SHP77 treated with DMSO at 0.1 percent for 48 hours (cell line): ENCODE measurements around the gene SCN5A.

Experiments used
- DNase-seq: peaks from one replicate; lab custom pipeline; 2025; lab: John Stamatoyannopoulos, UW

The SCN5A gene

DNA sequence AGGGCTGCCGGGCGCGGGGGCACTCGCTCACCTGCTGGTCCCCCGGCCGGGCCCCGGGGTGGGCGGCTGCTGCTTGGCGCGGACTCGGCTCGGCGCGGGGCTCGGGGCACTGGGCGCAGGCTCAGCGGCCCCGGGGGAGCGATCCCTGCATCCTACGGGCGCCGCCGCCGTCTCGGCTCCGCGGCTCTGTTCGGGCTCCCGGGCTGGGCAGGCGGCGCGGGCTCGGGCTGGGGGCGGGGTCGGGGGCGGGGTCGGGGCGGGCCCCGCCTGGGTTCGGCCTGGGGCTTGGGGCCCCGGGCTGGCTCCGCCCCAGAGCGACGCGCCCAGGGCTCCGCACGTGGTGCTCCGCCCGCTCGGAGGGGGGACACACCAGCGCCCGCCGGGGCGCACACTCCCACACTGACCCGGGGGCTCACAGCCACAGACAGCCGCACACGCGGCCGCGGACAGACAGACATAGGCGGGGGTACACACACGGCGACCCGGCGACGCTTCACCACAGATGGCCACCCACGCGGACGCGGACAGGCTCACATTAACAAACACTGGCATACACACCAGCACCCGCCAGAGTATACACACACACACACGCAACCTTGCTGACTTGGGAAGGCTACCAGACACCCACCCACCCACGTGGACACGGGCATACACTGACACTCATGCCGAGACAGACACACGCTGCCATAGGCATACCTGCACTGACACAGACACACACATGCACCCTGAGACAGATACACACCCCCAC lies at the start of gene SCN5A:
Gene SCN5A, minus strand, starts transcription at position 188 of the 748 bp plus-strand sequence. CDS start 16,380 bp downstream, outside the sequence.
- DNase-seq, result no peak

DNA sequence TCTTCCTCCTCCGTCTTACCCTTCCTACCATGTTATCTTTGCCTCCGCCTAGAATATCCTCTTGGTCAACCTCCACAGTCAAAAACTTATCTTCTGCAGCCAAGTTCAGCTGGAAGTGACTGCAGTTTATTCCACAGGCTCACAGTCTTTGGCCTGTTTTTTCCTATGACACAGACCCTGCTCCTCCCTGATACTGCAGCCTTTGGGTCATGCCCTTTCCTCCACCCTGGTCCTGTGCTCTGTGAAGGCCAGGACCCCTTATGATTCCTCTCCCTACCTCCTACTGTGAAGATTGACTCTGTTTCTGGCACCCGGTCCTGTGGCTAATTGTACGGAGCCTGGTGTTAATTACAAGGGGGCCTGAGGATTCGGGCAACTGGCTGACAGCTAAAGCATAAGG lies 49.3 kb upstream of the SCN5A start:
- no peak for DNase-seq

DNA sequence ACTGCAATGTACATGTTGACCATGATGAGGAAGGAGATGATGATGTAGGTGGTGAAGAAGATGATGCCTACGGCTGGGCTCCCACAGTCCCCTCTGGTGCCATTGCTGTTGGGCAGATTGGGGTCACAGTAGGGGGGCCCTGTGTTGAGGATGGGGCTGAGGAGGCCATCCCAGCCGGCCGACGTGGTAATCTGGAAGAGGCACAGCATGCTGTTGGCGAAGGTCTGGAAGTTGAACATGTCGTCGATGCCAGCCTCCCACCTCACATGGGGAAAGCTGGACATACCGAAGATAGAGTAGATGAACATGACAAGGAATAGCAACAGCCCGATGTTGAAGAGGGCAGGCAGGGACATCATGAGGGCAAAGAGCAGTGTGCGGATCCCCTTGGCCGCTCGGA lies 48.6 kb upstream of the SCN5A start:
- no peak for DNase-seq

DNA sequence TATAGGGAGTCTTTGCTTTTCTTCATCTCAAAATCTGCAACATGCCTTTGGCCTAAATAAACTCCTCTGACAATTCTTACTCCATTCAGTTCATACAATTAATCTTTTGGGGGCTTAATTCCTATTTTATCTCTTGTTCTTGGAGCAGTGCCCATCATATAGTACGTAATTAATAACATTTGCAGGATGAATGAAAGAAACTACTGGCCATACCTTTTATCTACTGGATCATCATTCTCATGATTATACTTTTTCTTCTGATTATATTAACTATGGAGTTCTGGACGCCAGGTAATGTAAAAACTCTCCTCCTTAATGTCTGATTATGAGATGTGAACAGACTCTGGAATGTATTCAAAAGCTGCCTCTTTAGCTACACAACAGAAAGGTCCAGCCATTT lies 46.5 kb upstream of the SCN5A start:
- no peak for DNase-seq

DNA sequence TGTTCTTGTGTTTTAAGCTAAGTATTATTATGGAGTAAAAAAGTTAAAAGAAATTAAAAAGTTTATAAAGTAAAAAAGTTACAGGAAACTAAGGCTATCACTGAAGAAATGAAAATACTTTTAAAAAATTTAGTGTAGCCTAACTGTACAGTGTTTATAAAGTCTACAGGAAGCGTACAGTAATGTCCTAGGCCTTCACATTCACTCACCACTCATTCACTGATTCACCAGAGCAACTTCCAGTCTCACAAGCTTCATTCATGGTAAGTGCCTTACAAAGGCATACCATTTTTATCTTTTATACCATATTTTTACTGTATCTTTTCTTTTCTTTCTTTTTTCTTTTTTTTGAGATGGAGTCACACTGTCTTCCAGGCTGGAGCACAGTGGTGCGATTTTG lies 40.7 kb upstream of the SCN5A start:
- DNase-seq, result no peak

DNA sequence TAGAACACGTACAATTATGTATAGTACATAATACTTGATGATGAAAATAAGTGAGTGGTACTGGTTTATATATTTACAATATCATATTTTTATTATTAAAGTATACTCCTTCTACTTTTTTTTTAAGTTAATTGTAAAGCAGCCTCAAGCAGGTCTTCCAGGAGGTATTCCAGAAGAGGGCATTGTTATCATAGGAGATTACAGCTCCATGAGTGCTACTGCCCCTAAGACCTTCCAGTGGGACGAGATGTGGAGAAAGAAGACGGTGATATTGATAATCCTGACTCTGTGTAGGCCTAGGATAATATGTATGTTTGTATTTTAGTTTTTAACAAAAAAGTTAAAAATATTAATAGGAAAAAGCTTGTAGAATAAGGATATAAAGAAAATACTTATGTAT lies 40.3 kb upstream of the SCN5A start:
- no peak for DNase-seq

DNA sequence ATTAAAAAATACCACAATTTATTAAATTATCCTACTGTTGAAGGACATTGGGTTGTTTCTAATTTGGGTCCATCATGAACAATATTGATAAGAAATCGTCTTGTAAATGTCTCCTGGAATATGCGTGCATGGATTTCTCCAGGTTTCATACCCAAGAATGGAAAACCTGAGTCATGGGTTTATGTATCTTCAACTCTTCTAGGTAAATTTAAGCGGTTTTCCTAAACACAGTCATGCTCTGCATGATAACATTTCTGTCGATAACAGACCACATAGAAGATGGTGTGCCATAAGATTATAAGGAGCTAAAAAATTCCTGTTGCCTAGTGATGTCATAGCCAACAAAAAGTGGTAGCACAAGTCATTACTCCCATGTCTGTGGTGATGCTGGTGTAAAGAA lies 39.9 kb upstream of the SCN5A start:
- DNase-seq, result no peak

DNA sequence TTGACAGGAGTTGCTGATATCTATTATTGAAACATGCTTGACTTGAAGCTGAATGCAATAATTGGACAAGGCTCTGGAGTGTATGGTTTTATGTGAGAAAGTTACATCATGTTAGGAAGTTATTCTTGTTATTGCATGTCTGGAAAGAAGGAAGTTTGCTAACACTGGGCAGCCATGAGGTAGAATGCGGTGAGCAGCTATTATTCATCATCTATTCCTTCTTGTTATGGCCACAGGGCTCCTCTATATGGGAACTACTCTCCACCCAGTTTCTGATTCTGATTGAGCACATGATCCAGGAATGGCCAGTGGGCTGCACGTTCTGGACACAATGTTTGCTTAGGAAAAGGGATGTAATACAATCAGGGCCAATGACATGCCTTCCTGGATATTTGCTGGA lies 37.8 kb upstream of the SCN5A start:
- no peak for DNase-seq

DNA sequence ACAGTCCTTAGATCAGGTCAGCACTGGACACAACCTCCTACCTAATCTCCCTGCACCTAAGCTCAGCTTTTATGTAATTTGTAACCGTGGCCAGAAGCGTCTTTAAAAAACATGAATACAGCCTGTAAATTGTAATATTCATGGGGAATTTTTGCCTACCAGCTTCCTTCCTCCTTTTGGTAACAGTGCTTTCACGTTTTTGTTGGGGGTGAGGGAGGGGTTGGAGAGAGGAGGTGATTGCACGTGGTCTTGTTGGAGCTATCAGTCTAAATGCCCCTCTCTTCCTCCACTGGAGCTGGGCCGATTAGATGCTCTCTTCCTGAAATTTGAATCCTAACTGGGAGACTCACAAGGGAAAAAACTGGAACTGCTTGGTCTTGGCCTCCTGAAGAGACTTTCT lies 35.1 kb upstream of the SCN5A start:
- no peak for DNase-seq

DNA sequence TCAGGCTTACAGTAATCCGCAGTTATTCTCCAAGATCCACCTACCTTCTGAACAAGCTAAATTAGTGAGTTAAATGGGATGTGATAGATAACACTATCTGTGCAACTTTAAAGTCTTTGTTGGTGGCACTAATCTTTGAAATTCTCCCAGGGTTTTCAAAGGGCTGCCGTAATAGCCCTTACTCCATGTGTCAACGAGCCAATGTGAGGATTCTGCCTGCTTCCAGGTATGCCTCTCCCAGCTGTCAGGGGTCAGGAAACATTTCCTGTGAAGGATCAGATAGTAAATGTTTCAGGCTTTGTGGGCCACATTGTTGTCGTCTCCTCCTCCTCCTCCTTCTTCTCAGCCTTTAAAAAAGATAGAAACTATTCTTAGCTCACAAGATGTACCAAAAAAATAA lies 20.2 kb upstream of the SCN5A start:
- no peak for DNase-seq

DNA sequence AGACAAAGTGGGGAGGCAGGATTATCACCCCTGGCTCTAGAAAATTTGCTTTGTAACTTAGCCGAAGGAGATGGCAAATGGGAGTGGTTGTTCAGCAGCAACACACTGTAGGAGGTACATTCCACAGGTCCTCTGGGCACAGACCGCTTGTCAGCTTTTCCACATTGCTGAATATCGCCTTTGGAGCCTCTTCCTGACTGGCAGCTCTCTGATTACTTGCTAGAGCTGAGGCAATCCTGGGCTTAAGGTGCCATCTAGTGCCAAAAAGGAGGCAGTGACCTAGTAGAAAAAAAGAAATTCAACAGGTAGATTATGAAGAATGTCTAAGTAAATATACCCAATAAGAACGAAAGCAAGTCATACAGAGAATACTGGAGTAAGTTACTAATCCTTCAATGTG lies 13.1 kb upstream of the SCN5A start:
- DNase-seq, result peak; percentile 15

DNA sequence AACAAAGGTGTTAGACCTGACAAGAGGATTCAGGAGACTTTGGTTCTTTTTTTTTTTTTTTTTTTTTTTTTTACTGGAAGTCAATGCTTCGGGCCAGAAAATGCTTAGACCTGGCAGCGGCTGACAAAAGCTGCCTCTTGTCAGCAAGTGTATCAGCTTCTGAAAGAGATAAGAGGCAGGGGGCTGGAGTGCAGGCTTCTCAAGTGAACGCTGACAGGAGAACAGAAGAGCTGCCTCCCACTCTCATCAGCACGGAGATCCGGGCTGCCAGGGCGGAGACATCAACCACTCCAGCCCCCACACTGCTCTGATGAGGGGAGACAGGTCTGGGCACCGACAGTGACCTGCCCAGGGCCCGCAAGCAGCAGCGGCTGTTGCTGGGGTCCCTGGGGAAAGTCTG lies 9.4 kb upstream of the SCN5A start:
- no peak for DNase-seq

DNA sequence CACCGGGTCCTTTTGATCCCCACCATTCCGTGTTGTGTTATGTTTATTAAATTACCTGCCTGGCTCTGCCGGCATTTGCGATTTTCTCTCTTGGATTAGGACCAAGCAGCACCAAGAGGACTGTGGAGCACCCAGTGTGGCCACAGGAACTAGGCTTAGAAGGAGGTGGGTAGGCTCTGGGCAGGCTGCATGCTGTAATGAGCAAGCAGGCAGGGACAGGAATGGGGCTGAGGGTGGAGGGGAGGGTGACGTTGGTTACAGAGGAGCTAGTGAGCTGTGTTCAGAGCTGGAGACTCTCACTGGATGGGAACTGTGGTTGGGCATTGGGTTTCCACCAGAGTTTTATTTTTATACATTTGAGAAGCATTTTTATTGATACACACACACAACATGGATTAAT lies 7.9 kb upstream of the SCN5A start:
- DNase-seq, result no peak

DNA sequence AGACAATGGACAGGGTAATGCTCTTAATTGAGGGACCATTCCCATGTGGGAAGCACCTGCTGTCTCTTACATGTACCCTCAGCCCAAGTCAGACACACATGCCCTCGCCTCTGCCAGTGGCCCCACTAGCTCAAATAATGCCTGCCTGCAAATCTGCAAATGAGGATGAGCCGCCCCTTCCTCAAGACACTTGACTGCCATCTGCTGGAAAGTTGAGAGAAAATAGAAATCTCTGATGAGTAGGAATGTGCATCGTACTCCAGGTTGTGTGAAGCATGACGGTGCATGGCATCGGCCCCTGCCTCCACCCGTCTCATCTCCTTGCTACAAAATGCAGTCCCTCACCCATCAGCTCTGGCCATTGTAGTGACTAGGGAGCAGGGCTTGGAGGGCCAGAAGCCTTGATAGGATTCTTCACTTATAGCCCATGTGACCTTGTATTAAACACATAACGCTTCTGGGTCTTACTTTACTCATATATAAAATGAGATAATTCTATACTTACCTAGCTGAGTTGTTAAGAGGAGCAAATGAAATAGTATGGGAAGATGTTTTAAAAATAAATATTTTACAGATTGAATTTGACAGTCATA lies 6.3 kb upstream of the SCN5A start:
- peak; percentile 35 for DNase-seq

DNA sequence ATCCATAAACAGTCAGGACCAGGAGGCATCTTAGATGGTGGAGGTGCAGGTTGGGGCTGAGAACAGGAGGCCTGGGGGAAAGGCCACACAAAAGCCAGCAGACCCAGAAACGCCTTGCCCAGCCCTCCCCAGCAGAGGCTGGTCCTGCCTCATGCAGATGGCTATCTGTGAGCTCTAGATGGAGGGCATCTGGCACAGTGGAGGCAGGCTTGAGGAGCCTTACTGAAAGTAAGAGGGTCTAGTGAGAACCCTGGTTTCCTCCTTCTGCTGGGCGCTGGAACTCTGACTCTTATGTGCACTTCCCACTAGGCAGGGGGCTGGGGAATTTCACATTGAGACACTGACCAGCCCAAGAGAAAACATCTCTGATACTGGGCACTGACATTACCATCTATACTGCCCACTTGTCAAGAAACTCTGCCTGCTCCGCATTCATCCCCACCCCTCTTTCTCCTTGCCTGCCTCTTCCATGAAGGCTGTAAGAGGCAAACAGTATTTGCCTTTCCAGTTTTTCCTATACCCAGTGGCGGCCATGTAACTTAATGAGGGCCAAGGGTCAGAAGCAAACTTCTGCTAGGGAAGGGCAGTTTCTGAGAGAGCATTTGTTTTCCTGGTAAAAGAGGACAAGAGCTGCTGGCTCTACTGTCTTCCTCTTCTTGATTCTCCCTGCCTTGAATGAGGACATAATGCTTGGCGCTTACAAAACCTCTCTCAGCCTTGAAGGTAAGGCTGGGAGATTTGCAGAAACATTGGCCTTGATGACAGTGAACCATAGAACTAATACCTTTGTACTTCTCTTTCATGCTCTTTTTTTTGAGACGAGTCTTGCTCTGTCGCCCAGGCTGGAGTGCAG lies 4.4 kb upstream of the SCN5A start:
- DNase-seq, result no peak

DNA sequence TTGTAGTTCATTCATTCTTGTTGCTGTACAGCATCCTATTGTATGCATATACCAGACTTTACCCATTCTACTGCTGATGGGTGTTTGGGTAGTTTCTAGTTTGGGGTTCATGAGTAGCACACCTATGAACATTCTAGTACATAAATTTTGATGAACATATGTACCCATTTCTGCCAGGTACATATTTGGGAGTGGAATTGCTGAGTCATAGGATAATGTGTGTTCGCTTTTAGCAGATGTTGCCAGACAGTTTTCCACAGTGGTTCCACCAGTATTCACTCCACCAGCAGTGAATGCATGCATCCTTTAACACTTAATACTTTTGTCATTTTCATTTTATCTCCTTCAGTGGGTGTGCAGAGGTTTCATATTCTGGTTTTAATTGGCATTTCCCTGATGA lies 3.4 kb upstream of the SCN5A start:
- no peak for DNase-seq

DNA sequence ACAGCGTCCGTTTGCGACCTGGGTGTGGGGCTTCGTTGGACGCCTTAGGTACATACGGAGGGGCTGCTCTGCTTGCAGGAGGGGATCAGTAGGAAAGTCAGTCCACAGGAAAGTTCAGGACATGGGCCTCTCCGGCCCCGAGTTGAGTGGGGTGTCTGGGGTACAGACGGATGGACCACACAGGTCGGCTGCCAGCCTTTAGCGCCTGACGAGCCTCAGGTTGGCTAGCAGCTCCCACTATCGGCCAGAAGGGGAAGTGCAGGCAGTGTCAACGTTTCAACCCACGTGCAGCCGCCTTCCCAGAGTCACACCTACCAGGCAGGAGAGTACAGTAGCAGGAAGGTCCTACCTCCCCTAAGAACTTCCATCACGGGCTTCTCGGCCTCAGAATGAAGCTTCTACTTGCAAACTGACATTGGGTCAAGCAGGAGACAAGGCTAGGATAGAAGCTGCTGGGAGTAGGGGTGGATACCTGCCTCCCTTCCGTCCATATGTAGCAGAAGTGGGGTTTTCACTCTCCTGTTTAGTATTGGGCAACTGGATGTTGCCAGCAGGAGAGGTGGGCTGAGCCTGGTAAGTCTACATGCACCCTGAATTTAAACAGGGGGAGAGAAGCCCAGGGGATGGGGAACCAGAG lies 1.8 kb upstream of the SCN5A start:
- DNase-seq, result no peak

DNA sequence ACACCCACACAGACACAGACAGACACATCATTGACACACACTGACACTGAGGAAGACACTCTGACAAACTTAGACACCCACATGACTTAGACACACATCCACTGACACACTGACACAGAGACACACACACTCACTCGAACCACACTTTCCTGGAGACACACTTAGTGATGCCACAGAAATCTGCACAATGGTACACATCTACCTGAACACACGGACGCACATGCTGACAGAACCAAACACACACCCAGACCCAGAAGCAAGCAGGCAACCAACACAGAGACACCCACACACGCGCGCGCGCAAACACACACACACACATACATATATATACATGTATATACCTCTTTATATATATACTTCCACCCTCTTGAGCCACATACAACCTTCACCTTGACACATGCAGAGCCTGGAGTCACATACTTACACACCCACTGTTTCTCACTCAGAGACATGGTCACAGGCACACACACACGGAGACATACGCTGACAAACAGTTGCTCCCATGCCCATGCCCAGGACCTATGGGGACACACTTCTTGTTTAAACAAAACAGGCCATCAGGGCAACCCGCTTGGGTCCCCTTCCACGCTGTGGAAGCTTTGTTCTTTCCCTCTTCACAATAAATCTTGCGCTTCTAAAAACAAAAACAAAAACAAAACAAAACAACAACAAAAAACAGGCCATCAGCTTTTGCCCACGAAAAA lies 913 bp upstream of the SCN5A start:
- DNase-seq, result no peak

DNA sequence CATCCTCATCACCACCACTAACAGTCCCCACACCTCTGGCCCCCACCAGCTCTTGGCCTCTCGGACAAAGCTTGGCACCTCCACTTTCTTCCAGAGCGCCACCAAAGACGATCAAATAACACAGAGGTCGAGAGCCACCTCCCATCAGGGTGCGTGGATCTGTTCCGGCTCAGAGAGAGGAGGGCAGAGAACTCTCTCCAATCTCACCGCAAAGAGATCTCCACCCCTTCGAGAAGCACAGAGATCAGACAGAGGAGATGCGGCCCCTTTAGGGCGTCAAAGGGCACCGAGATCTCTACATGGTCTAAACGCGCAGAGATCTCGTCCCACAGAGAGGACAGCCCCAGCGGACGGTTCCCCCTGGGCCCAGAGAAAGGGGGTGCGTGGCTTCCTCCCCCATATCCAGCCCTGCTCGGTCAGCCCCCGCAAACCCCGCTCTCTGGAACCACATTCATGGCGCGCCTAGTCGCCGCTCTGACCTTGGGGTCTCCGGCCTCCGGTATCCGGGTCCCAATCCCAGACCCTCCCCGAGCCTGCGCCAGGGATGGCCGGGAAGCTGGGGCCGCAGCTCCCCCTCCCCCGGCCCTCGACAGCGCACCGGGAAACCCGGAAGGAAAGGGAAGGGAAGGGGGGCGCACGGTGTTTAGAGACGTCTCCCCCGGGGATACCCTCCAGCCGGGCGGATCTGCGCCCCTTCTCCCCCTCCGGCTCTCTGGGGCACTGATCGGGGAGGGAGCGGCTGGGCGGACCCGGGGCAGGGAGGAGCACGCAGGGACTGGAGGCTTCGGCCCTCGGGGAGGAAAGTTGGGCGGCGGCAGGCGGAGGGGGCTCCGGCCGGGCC lies 608 bp downstream of the SCN5A start:
- DNase-seq, result no peak

DNA sequence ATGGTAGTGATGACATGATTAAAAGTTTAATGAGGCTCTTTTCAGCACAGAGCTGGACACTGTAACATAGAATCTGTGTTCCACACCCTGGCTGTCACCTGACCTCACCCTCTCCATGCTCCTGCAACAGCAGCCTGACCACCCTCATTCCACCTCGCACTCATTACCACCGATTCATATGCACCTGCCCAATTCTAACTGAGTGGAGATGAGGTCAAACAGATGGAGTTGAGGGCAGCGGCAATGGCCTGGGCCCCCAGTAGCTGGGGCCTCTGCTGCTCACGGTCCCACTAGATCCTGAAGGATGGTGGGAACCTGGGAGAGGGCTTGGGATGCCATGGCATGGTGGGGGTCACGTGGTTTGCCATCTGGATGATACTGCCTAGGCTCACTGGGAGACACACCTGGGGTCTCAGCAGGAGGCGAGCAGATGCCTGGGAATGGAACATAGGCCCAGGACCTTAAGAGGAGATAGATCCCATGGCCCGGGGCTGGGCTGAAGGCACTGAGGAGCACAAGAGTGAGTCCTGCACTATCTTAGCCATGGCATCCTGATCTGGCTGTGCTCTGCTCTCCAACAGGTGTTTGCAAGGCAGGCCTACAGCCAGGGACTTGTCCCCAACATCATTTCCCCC lies 1.3 kb downstream of the SCN5A start:
- DNase-seq, result no peak
